GM21390 (cell line): ENCODE data around the gene NR2C1.
A peak's percentile ranks its signal among the peaks of the same experiment; 100 is the strongest.
"Not testable (repeated sequence)": the region's sequence is repeated elsewhere in the genome, so short reads cannot be mapped to it uniquely, and the experiment has no call there.

Source experiments
- ATAC-seq: cut with Tn5 transposase; IDR thresholded peaks from one replicate; pipeline ENCODE4 v1.9.1; 2021; ENCODE audit not compliant: unreplicated experiment

NR2C1 gene

GRCh38 chr12:95072900-95073697 is at the start of gene NR2C1:
TSS of gene NR2C1 (minus strand) at chr12:95073618. CDS start at chr12:95067384, 6,234 bp downstream.
- peak; percentile 89 for ATAC-seq

GRCh38 chr12:95118788-95119179 is 45.4 kb upstream of the NR2C1 start:
- ATAC-seq: no peak

- no peak for ATAC-seq
Measured at GRCh38 chr12:95118138-95118787, 44.8 kb upstream of the NR2C1 start.

GRCh38 chr12:95117178-95117599 is 43.8 kb upstream of the NR2C1 start:
- ATAC-seq: peak; percentile 82

- peak; percentile 57 for ATAC-seq
Measured at GRCh38 chr12:95116773-95117172, 43.4 kb upstream of the NR2C1 start.

- ATAC-seq: no peak
Measured at GRCh38 chr12:95116341-95116740, 42.9 kb upstream of the NR2C1 start.

GRCh38 chr12:95115641-95116040 is 42.2 kb upstream of the NR2C1 start:
- ATAC-seq: no peak

- no peak for ATAC-seq
Measured at GRCh38 chr12:95114766-95115405, 41.5 kb upstream of the NR2C1 start.

- ATAC-seq: no peak
Measured at GRCh38 chr12:95107362-95107761, 33.9 kb upstream of the NR2C1 start.

GRCh38 chr12:95105540-95105939 is 32.1 kb upstream of the NR2C1 start:
- ATAC-seq: no peak

- ATAC-seq: no peak
Measured at GRCh38 chr12:95104919-95105452, 31.6 kb upstream of the NR2C1 start.

GRCh38 chr12:95102916-95103671 is 29.7 kb upstream of the NR2C1 start:
- ATAC-seq: peak; percentile 96

- not testable (repeated sequence) for ATAC-seq
Measured at GRCh38 chr12:95101957-95102356, 28.5 kb upstream of the NR2C1 start.

GRCh38 chr12:95100264-95101190 is 27.1 kb upstream of the NR2C1 start:
- no peak for ATAC-seq

GRCh38 chr12:95099270-95099790 is 25.9 kb upstream of the NR2C1 start:
- no peak for ATAC-seq

- no peak for ATAC-seq
Measured at GRCh38 chr12:95096852-95097251, 23.4 kb upstream of the NR2C1 start.

GRCh38 chr12:95096378-95096777 is 23.0 kb upstream of the NR2C1 start:
- ATAC-seq: no peak

GRCh38 chr12:95095866-95096265 is 22.4 kb upstream of the NR2C1 start:
- ATAC-seq: not testable (repeated sequence)

- no peak for ATAC-seq
Measured at GRCh38 chr12:95089462-95089861, 16.0 kb upstream of the NR2C1 start.

GRCh38 chr12:95088379-95088778 is 15.0 kb upstream of the NR2C1 start:
- ATAC-seq: peak; percentile 69
